OCI-LY3 (cell line): ENCODE data around the gene THOC5.

Source experiments
- EZH2phosphoT487 ChIP-seq: fragments of 200-600 bp; shearing (Covaris generic); IDR thresholded peaks from 2 replicates; pipeline ENCODE4 v1.6.1; 2018; ENCODE audit warnings: antibody characterized with exemption, mixed run types, low read depth
- TF ChIP-seq, protein P1 (sequence below): fragments of 200-600, 300-600 bp; sonication (generic); IDR thresholded peaks from 2 replicates; pipeline ENCODE4 v1.5.1; 2014; ENCODE audit warnings: antibody characterized with exemption, low read length, low read depth

DNA sequence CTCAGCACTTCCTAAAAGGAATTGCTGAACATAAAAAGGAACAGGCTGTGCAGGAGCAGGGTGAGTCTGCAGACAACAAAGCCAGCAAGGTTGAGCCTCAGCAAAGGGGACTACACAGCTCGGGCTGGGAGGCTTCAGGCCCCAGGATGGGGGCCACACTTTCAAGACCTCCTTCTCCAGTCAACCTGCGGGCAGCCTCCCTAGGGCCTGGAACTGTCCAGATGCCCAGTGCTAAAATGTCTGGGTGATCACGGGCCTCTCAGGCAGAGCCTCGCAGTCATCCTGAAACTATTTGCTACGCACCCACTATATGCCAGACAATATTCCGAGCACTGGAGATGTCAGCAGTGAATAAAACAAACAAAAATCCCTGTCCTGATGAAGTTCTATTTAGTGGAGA is 77.4 kb downstream of the THOC5 start:
- TF ChIP-seq, protein P1, sequence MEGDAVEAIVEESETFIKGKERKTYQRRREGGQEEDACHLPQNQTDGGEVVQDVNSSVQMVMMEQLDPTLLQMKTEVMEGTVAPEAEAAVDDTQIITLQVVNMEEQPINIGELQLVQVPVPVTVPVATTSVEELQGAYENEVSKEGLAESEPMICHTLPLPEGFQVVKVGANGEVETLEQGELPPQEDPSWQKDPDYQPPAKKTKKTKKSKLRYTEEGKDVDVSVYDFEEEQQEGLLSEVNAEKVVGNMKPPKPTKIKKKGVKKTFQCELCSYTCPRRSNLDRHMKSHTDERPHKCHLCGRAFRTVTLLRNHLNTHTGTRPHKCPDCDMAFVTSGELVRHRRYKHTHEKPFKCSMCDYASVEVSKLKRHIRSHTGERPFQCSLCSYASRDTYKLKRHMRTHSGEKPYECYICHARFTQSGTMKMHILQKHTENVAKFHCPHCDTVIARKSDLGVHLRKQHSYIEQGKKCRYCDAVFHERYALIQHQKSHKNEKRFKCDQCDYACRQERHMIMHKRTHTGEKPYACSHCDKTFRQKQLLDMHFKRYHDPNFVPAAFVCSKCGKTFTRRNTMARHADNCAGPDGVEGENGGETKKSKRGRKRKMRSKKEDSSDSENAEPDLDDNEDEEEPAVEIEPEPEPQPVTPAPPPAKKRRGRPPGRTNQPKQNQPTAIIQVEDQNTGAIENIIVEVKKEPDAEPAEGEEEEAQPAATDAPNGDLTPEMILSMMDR = no peak
- TF ChIP-seq EZH2phosphoT487 = no peak
